ENCODE results near the gene DPP9. TPM values are rescaled to one million over a fixed set of nuclear protein-coding genes. Genes with fewer than 3 reads are reported as not detected.

DPP9 gene
- total and polyA plus RNA-seq, 2 of the 8 experiments (the other 6 are each of a cell fraction or from before 2014, with no cell fraction given) = 11.6 to 40.7 TPM

DNA sequence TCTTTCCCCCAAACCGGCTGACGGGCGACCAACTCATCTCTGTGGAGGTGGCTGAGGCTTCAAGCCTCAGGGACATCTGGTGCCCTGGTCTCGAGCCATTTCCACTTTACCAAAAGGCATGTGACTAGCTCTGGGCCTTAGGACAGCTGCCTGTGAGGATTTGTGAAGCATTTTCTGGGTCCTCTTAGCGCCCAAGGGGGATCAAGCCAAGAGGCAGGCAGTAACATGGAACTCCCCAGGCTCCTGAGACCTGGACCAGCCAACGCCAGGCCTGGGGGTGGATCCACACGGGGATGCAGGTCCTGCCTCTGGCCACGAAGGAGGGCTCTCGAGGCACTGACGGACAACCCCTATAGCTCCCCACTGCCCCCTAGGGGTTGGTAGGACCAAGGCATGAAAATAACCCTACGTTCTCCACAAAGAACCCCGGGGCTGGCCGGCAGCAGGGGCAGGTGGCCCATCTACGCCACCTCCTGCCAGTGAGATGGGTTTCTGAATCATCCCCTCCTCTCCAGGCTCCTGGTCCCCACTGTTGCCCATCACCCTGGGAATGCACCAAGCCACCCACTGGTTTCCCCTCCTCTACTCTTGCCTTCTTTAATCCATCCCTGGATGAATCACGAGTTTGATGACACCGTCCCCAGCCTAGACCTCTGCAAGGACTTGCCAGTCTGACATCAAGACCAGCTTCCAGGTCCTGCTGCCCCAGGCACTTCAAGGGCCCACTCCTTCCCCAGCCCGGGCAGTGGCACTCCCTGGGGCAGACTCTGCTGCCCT lies 46.5 kb downstream of the DPP9 start:
- 70% methylated on average over 17 of the region's 17 CpGs; no CpG with 5 or more reads in 1 of the 2 experiments for WGBS, 2 experiments (ENCODE audit: extremely low coverage in 1 of 2, insufficient coverage in 1 of 2, insufficient read length in 1 of 2, insufficient replicate concordance in 2 of 2, low coverage in 1 of 2, low lambda C conversion rate in 2 of 2, missing lambda C conversion rate in 1 of 2)
- DNase-seq (ENCODE audit: low read depth in 1 of 2, low spot score in 2 of 2) = peak; percentile 75 to 91
- H4K8ac ChIP-seq (ENCODE audit: extremely low read depth, insufficient read depth, low read length) = no peak overlapping the region
- no peak overlapping the region for H4K5ac ChIP-seq (ENCODE audit: insufficient read length, low read depth, low read length)
- no peak overlapping the region for H3K27ac ChIP-seq (ENCODE audit: low read depth, low read length)
- peak overlapping the region in 1 of 2 experiments; percentile 30; a peak in 1 of 4 replicates for H3K4me2 ChIP-seq (ENCODE audit: insufficient read depth in 1 of 2, low read depth in 2 of 2, low read length in 2 of 2)
- no peaks in the 10 kb centered on the region; a peak in 1 of 7 replicates for H3K27me3 ChIP-seq (replicated peaks in 1 of 4; ENCODE audit: control insufficient read depth in 3 of 4, extremely low read depth in 1 of 4, insufficient read depth in 3 of 4, low read length in 3 of 4)
- CTCF ChIA-PET (ENCODE audit: partially characterized antibody) = interaction anchor here (0.5 to 2.5 kb wide), 21 partner anchors 9 to 328 kb away, joined by 3 to 11 read pairs (median 4); no protein-coding TSS in a partner anchor
- peaks cover 0 to 1% of the 10 kb centered on the region in 2 experiments for H4K20me1 ChIP-seq (replicated peaks in 1 of 2; ENCODE audit: control insufficient read depth in 1 of 2, insufficient read depth in 2 of 2, low read length in 2 of 2)
- peaks cover 0 to 4% (median 2%) of the 10 kb centered on the region in 4 experiments; a peak in 5 of 8 replicates for H3K36me3 ChIP-seq (ENCODE audit: control insufficient read depth in 2 of 4, insufficient read depth in 4 of 4, low read length in 3 of 4)
- H3K23me2 ChIP-seq (ENCODE audit: low read depth, low read length) = no peaks in the 10 kb centered on the region
- H2BK20ac ChIP-seq (ENCODE audit: low read length) = no peak overlapping the region
- no peak overlapping the region; the same call in 1 of the 2 replicates for H2AK5ac ChIP-seq (ENCODE audit: low read depth, low read length)
- no peak overlapping the region for H3K56ac ChIP-seq (replicated peaks; ENCODE audit: insufficient read length, low read depth, low read length)
- no peak overlapping the region for H2BK120ac ChIP-seq (replicated peaks; ENCODE audit: low read depth, low read length)
- H3K14ac ChIP-seq (ENCODE audit: insufficient read length) = no peak overlapping the region
- H2BK12ac ChIP-seq (ENCODE audit: low read depth, low read length) = peak overlapping the region; percentile 75; the same call in 1 of the 2 replicates
- no peaks in the 10 kb centered on the region for H3K79me1 ChIP-seq (ENCODE audit: low read depth, low read length)
- H2BK5ac ChIP-seq (ENCODE audit: low read depth, low read length) = no peak overlapping the region
- no peak overlapping the region; a peak in 1 of 7 replicates for H3K9ac ChIP-seq (replicated peaks in 1 of 4; ENCODE audit: extremely low read depth in 1 of 4, low read depth in 3 of 4, low read length in 3 of 4)
- no peak for FAIRE-seq
- no peak overlapping the region for H2AFZ ChIP-seq (ENCODE audit: low read length)
- H3K79me2 ChIP-seq (ENCODE audit: control insufficient read depth in 1 of 2, insufficient read depth in 2 of 2, low read length in 2 of 2) = no peaks in the 10 kb centered on the region
- peak overlapping the region in 1 of 4 experiments; percentile 20; a peak in 1 of 8 replicates for H3K4me3 ChIP-seq (ENCODE audit: extremely low read depth in 1 of 4, insufficient read depth in 2 of 4, low read depth in 3 of 4, low read length in 4 of 4)
- H3K18ac ChIP-seq (ENCODE audit: extremely low read depth, low read length) = no peak overlapping the region
- H3K9me3 ChIP-seq (ENCODE audit: insufficient read depth in 2 of 2, low read depth in 1 of 2, low read length in 1 of 2) = no peaks in the 10 kb centered on the region
- H3K23ac ChIP-seq (ENCODE audit: insufficient read length) = no peak overlapping the region
- H2BK15ac ChIP-seq (ENCODE audit: low read length) = peak overlapping the region; percentile 92; the same call in 1 of the 2 replicates
- POLR2A ChIA-PET (ENCODE audit: partially characterized antibody) = interaction anchor here (0.6 to 1.9 kb wide), 3 partner anchors 21 to 655 kb away, joined by 3 to 4 read pairs (median 3); no protein-coding TSS in a partner anchor
- H3K4me1 ChIP-seq (replicated peaks in 1 of 4; ENCODE audit: control insufficient read depth in 3 of 4, insufficient read depth in 4 of 4, low read length in 3 of 4) = peaks cover 0 to 11% (median 8%) of the 10 kb centered on the region in 4 experiments; a peak in 6 of 7 replicates
- no peak overlapping the region for H3K4ac ChIP-seq (replicated peaks; ENCODE audit: insufficient read length, low read depth, low read length)
- H4K91ac ChIP-seq (replicated peaks; ENCODE audit: insufficient read length, low read length) = no peak overlapping the region
- TF ChIP-seq, protein P1, sequence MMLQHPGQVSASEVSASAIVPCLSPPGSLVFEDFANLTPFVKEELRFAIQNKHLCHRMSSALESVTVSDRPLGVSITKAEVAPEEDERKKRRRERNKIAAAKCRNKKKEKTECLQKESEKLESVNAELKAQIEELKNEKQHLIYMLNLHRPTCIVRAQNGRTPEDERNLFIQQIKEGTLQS (IDR thresholded peaks at IDR 0.05; ENCODE audit: insufficient read depth, low read depth, low read length) = no peak
- TF ChIP-seq, protein P2, sequence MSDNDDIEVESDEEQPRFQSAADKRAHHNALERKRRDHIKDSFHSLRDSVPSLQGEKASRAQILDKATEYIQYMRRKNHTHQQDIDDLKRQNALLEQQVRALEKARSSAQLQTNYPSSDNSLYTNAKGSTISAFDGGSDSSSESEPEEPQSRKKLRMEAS (IDR thresholded peaks at IDR 0.05) = 0 out of 2 replicates have a peak, but pooled peaks have one; percentile 20
- TF ChIP-seq, protein P3, sequence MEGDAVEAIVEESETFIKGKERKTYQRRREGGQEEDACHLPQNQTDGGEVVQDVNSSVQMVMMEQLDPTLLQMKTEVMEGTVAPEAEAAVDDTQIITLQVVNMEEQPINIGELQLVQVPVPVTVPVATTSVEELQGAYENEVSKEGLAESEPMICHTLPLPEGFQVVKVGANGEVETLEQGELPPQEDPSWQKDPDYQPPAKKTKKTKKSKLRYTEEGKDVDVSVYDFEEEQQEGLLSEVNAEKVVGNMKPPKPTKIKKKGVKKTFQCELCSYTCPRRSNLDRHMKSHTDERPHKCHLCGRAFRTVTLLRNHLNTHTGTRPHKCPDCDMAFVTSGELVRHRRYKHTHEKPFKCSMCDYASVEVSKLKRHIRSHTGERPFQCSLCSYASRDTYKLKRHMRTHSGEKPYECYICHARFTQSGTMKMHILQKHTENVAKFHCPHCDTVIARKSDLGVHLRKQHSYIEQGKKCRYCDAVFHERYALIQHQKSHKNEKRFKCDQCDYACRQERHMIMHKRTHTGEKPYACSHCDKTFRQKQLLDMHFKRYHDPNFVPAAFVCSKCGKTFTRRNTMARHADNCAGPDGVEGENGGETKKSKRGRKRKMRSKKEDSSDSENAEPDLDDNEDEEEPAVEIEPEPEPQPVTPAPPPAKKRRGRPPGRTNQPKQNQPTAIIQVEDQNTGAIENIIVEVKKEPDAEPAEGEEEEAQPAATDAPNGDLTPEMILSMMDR (IDR thresholded peaks at IDR 0.05; ENCODE audit: control extremely low read depth in 1 of 3, insufficient read depth in 1 of 3, low read depth in 1 of 3, low read length in 3 of 3) = peak; percentile 73 to 95 (median 92)
- TF ChIP-seq BRCA1 (IDR thresholded peaks at IDR 0.05; ENCODE audit: low read depth, low read length) (no peak), SIX5 (IDR thresholded peaks at IDR 0.05; ENCODE audit: low read depth, low read length) (no peak), RAD21 (IDR thresholded peaks at IDR 0.05 in 1 of 2, conservative IDR thresholded peaks at IDR 0.05 in 1 of 2; ENCODE audit: low read depth in 2 of 2, low read length in 2 of 2) (peak; percentile 24 to 37; a peak in 2 of 4 replicates), SP1 (IDR thresholded peaks at IDR 0.05; ENCODE audit: low read depth, low read length) (peak; percentile 46; the same call in 1 of the 2 replicates)
